ENCODE measurements around the gene TRMT44. TPM values are rescaled to one million over a fixed set of nuclear protein-coding genes. Genes with fewer than 3 reads are reported as not detected.

The TRMT44 gene
- total RNA-seq, 4 donors from 2014 or later = 39.0 to 61.0 (median 49.2) TPM

- intact Hi-C loops (cut with DNase I; ENCODE audit: low total_unique reads) = loop anchor here (10.0 kb wide), 1 partner anchor 109 kb away; the partner anchor contains the start of gene GPR78
- no peak overlapping the region for H3K4me3 ChIP-seq (ENCODE audit: low read depth, poor library complexity, severe bottlenecking)
- TF ChIP-seq CTCF (IDR thresholded peaks at IDR 0.05) (no peak), POLR2A (IDR thresholded peaks at IDR 0.05) (no peak)
- DNase-seq (ENCODE audit: low spot score in 2 of 2) = no peak
- 90 to 92% methylated on average over 29 of the region's 29 CpGs for WGBS, 2 donors
Observed at GRCh38 chr4:8475751-8476575, 35.4 kb downstream of the TRMT44 start.

GRCh38 chr4:8477095-8477635, 36.6 kb downstream of the TRMT44 start:
- H3K4me3 ChIP-seq (ENCODE audit: low read depth, poor library complexity, severe bottlenecking) = no peak overlapping the region
- intact Hi-C loops (cut with DNase I; ENCODE audit: low total_unique reads) = loop anchor here (10.0 kb wide), 1 partner anchor 108 kb away; the partner anchor contains the start of gene GPR78
- WGBS, 2 donors = 93 to 97% methylated on average over 13 to 16 of the region's 16 CpGs
- no peak for DNase-seq (ENCODE audit: low spot score in 2 of 2)
- no peak for TF ChIP-seq POLR2A (IDR thresholded peaks at IDR 0.05)
- TF ChIP-seq CTCF (IDR thresholded peaks at IDR 0.05) = no peak

- no peak overlapping the region for H3K4me3 ChIP-seq (ENCODE audit: low read depth, poor library complexity, severe bottlenecking)
- DNase-seq (ENCODE audit: low spot score in 2 of 2) = no peak
- WGBS, 2 donors = 66% methylated on average over 4 to 5 of the region's 8 CpGs
- intact Hi-C loops (cut with DNase I; ENCODE audit: low total_unique reads) = loop anchor here (10.0 kb wide), 1 partner anchor 107 kb away; the partner anchor contains the start of gene GPR78
- TF ChIP-seq CTCF (IDR thresholded peaks at IDR 0.05) (no peak), POLR2A (IDR thresholded peaks at IDR 0.05) (no peak)
Observed at GRCh38 chr4:8477676-8478075, 37.1 kb downstream of the TRMT44 start.

GRCh38 chr4:8478371-8478770, 37.8 kb downstream of the TRMT44 start:
- intact Hi-C loops (cut with DNase I; ENCODE audit: low total_unique reads) = loop anchor here (10.0 kb wide), 1 partner anchor 106 kb away; the partner anchor contains the start of gene GPR78
- TF ChIP-seq POLR2A (IDR thresholded peaks at IDR 0.05) (no peak), CTCF (IDR thresholded peaks at IDR 0.05) (no peak)
- DNase-seq (ENCODE audit: low spot score in 2 of 2) = no peak
- 88 to 92% methylated on average over 6 to 9 of the region's 9 CpGs for WGBS, 2 donors
- no peak overlapping the region for H3K4me3 ChIP-seq (ENCODE audit: low read depth, poor library complexity, severe bottlenecking)

GRCh38 chr4:8478801-8479744, 38.5 kb downstream of the TRMT44 start:
- WGBS, 2 donors = 83 to 86% methylated on average over 24 of the region's 24 CpGs
- H3K4me3 ChIP-seq (ENCODE audit: low read depth, poor library complexity, severe bottlenecking) = no peak overlapping the region
- intact Hi-C loops (cut with DNase I; ENCODE audit: low total_unique reads) = loop anchor here (10.0 kb wide), 1 partner anchor 106 kb away; the partner anchor contains the start of gene GPR78
- TF ChIP-seq CTCF (IDR thresholded peaks at IDR 0.05) = no peak
- no peak for TF ChIP-seq POLR2A (IDR thresholded peaks at IDR 0.05)
- DNase-seq (ENCODE audit: low spot score in 2 of 2) = no peak
